ENCODE results near the gene PRKCA. TPM values are rescaled to one million over a fixed set of nuclear protein-coding genes. Genes with fewer than 3 reads are reported as not detected.

PRKCA gene
- total and polyA plus RNA-seq, 2 of the 13 experiments (the other 11 are each of a cell fraction or from before 2014, with no cell fraction given): 18.5 to 21.5 TPM

GRCh38 chr17:66829386-66829864 is 527.0 kb downstream of the PRKCA start (continued):
- 0 out of 2 replicates have a peak, but pooled peaks have one; percentile 27 for TF ChIP-seq ZNF331 (CRISPR knock-in tag; IDR thresholded peaks at IDR 0.05)
- TF ChIP-seq ZNF720 (CRISPR knock-in tag; IDR thresholded peaks at IDR 0.05): no peak
- TF ChIP-seq TSC22D2 (CRISPR knock-in tag; IDR thresholded peaks at IDR 0.05; ENCODE audit: borderline replicate concordance): peak; percentile 72; the same call in 1 of the 2 replicates
- no peak for TF ChIP-seq EEA1 (CRISPR knock-in tag; IDR thresholded peaks at IDR 0.05; ENCODE audit: borderline replicate concordance)
- TF ChIP-seq HNRNPUL1 (IDR thresholded peaks at IDR 0.05; ENCODE audit: low read depth, low read length): no peak
- TF ChIP-seq ZNF12 (CRISPR knock-in tag; IDR thresholded peaks at IDR 0.05): peak; percentile 33; the same call in 1 of the 2 replicates
- TF ChIP-seq ZNF335 (CRISPR knock-in tag; IDR thresholded peaks at IDR 0.05): no peak
- TF ChIP-seq TGIF2 (CRISPR knock-in tag; IDR thresholded peaks at IDR 0.05): peak; percentile 61; the same call in 1 of the 2 replicates
- 0 out of 2 replicates have a peak, but pooled peaks have one; percentile 17 for TF ChIP-seq ZNF644 (CRISPR knock-in tag; IDR thresholded peaks at IDR 0.05; ENCODE audit: low read depth)
- 0 out of 2 replicates have a peak, but pooled peaks have one; percentile 40 for TF ChIP-seq SMAD3 (CRISPR knock-in tag; IDR thresholded peaks at IDR 0.05)
- TF ChIP-seq ZNF772 (CRISPR knock-in tag; IDR thresholded peaks at IDR 0.05): no peak
- TF ChIP-seq ZFP37 (CRISPR knock-in tag; IDR thresholded peaks at IDR 0.05; ENCODE audit: borderline replicate concordance): peak; percentile 61; the same call in 1 of the 2 replicates
- peak; percentile 65; the same call in 1 of the 2 replicates for TF ChIP-seq ERF (CRISPR knock-in tag; IDR thresholded peaks at IDR 0.05)
- no peak for TF ChIP-seq HOXA5 (CRISPR knock-in tag; IDR thresholded peaks at IDR 0.05)
- no peak for TF ChIP-seq STAG1 (CRISPR knock-in tag; IDR thresholded peaks at IDR 0.05)
- TF ChIP-seq KLF11 (CRISPR knock-in tag; IDR thresholded peaks at IDR 0.05): 0 out of 2 replicates have a peak, but pooled peaks have one; percentile 44
- 0 out of 2 replicates have a peak, but pooled peaks have one; percentile 33 for TF ChIP-seq MXD4 (CRISPR knock-in tag; IDR thresholded peaks at IDR 0.05)
- peak; percentile 55; the same call in 1 of the 2 replicates for TF ChIP-seq MEIS2 (CRISPR knock-in tag; IDR thresholded peaks at IDR 0.05)
- peak; percentile 76; the same call in 1 of the 2 replicates for TF ChIP-seq ZBTB26 (CRISPR knock-in tag; IDR thresholded peaks at IDR 0.05; ENCODE audit: borderline replicate concordance)
- peak; percentile 81; the same call in 1 of the 2 replicates for TF ChIP-seq AHR (CRISPR knock-in tag; IDR thresholded peaks at IDR 0.05)
- 0 out of 2 replicates have a peak, but pooled peaks have one; percentile 28 for TF ChIP-seq ZBTB43 (CRISPR knock-in tag; conservative IDR thresholded peaks at IDR 0.05)
- TF ChIP-seq SNAPC5 (CRISPR knock-in tag; IDR thresholded peaks at IDR 0.05; ENCODE audit: borderline replicate concordance): 0 out of 2 replicates have a peak, but pooled peaks have one; percentile 63
- peak; percentile 45; the same call in 1 of the 2 replicates for TF ChIP-seq TFAP4 (IDR thresholded peaks at IDR 0.05; ENCODE audit: borderline replicate concordance, low read depth)
- TF ChIP-seq HOXD1 (CRISPR knock-in tag; IDR thresholded peaks at IDR 0.05): 0 out of 2 replicates have a peak, but pooled peaks have one; percentile 31
- TF ChIP-seq HNRNPL (IDR thresholded peaks at IDR 0.05; ENCODE audit: low read depth, low read length): no peak
- TF ChIP-seq ZNF317 (CRISPR knock-in tag; IDR thresholded peaks at IDR 0.05): no peak
- no peak for TF ChIP-seq NR3C1 (CRISPR knock-in tag; IDR thresholded peaks at IDR 0.05)
- peak; percentile 62; the same call in 1 of the 2 replicates for TF ChIP-seq ZNF800 (CRISPR knock-in tag; IDR thresholded peaks at IDR 0.05)

Data from HepG2 (cell line).